ENCODE measurements around the gene APBA2.

APBA2 gene

DNA sequence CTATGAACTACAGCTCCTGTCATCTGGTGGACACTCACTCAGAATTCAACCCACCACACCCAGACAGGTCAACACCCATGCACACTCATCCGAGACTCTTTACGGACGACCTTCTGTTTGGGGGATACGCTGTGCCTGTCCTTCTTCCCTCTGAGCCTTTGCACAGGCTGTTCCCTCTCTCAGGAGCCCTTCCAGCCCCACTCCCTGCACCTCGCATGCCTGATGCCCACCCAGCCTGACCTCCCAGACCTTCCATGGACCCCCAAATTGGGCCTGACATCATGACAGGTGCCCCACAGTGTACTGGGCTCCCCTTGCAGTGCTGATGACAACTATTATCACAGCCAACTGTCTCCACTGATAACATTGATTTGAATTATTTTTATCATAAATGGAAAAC is 248.0 kb downstream of the APBA2 start:
- no peak for DNase-seq (ENCODE audit: low read depth in 2 of 2)

DNA sequence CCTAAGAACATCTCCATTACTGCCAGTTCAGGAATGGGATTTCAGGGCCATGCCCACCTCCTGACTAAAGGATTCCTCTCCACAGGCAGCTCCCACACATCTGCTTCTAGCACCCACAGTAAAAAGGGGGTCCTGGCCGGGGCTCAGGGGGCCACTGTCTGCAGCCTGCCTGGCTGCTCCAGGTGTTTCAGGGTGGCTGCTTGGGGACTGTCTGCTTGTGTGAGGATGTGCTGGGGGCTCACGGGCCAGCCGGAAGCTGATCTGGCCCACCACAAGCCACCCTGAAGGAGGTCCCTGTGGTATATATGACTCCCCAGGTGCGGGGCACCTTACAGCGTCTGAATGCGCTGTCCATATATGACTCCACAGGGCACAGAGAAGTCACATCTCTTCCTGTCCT is 248.5 kb downstream of the APBA2 start:
- no peak for DNase-seq (ENCODE audit: low read depth in 2 of 2)

DNA sequence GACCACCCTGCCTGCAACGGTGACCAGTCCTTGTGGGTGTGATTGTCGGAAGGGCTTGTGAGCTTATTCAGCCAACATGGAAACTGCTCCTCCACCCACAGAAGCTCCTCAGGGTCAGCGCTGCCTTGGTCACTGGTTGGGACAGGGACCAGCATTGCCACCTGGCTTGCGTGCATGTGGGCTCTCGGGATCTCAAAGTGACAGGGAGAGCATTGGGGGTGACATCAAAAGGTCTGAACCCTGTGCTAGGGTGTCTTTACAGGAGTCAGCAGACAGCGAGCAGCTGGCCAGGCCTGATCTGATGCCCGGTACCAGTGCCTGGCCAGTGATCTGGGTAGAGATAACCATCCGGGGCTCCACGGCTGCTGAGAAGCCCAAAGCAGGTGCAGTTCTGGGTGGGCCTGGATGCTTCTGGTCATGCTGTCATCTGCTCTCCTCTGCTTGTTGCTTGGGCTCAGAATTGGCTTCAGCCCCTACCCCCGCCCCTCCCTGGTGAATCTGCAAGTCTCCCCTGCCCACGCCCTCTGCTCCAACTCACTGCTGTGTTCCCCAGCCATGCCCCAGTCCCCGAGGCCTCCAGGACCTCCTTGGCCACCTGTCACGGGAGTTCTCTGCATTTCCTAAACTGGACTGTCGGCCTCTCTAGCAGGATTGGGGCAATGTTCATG is 249.0 kb downstream of the APBA2 start:
- no peak for DNase-seq (ENCODE audit: low read depth in 2 of 2)

DNA sequence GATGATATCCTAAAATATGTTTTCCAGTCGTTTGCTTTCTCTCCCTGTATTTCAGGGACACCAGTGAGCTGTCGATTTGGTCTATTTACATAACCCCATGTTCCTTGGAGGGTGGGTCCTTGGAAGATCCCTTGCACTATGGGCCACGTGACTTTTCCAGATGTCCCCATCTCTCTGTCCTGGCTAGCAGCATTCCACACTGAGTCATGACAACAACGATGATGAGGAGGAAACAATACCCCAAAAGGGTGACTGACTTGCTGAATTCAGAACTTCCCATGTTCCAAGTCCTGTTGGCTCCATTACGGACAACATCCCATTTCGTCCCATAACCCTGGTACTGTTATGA is 249.5 kb downstream of the APBA2 start:
- no peak for DNase-seq (ENCODE audit: low read depth in 2 of 2)

DNA sequence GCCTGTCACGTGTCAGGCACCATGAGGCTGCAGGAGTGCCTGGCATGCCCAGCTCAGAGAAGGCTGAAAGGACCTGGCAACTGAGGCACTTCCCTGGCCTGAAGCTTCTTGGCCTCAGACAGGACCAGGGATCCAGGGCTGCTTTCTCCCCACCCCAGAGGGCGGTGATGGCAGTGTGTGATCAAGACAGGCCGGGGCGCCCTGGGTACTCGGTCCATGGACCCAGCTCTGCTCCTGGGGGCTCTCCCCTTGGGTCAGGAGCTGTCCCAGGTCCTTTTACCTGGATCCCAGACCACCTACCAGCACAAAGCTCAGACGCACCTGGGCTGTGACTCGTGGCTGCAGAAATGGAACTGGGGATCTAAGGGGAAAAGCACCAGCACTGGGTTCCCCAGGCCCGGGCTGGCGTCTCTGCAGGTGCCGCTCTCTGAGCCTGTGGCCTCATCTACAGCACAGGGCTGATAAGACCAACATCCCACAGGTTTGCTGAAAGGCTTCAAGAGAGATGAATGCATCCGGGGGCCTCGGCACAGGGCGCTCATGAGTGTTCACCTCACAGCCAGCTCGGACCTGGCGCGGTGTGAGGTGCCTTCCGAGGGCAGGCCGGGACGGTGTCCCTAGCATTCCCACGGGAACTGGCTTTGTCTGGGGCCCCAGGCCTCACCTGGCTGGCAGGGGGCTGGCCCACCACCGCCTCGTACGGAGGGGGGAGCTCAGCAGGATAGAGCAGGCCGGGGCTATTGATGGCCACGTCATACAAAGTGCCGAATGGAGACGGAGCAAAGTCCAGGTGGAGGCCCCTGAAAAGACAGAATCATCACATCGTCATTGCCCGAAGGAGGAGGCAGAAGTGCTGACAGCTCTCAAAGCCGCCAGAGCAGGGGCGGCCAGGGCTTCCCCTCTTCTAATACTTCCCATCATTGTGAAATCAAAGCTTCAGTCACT is 250.2 kb downstream of the APBA2 start:
- no peak for DNase-seq (ENCODE audit: low read depth in 2 of 2)

DNA sequence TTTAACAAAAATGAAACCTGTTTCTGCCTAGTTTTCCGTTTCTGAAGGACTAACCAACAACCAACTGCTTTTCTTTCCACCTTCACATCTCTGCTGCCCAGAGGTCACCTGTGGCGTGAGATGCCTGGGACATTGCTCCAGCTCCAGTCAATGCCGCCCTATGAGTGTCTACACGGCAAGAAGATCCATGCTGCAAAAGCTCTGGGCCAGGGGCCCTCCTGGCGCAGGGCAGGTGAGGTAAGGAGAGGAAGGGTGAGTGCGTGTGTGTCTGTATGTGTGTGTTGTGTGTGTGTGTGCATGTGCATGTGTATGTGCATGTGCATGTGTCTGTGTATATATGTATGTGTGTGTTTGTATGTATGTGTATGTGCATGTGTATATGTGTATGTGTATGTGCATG is 252.5 kb downstream of the APBA2 start:
- no peak for DNase-seq (ENCODE audit: low read depth in 2 of 2)

DNA sequence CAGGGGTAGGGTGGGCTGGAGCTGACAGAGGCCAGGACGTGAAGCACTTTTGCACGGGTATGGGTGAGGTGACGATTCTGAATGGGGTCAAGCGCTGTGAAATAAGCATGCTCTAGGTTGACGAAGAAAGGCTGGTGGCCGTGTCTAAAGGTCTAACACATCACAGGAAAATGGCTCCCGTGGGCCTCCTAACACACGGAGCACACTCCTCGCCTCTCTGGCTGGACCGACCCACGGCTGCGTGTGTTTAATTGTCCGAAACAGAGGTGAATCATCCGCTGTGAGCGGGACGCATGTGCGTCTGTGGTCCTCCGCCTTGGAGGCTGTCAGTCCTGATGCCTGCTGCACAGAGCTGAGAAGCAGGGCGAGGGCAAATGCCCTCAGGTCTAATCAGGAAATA is 253.3 kb downstream of the APBA2 start:
- no peak for DNase-seq (ENCODE audit: low read depth in 2 of 2)

DNA sequence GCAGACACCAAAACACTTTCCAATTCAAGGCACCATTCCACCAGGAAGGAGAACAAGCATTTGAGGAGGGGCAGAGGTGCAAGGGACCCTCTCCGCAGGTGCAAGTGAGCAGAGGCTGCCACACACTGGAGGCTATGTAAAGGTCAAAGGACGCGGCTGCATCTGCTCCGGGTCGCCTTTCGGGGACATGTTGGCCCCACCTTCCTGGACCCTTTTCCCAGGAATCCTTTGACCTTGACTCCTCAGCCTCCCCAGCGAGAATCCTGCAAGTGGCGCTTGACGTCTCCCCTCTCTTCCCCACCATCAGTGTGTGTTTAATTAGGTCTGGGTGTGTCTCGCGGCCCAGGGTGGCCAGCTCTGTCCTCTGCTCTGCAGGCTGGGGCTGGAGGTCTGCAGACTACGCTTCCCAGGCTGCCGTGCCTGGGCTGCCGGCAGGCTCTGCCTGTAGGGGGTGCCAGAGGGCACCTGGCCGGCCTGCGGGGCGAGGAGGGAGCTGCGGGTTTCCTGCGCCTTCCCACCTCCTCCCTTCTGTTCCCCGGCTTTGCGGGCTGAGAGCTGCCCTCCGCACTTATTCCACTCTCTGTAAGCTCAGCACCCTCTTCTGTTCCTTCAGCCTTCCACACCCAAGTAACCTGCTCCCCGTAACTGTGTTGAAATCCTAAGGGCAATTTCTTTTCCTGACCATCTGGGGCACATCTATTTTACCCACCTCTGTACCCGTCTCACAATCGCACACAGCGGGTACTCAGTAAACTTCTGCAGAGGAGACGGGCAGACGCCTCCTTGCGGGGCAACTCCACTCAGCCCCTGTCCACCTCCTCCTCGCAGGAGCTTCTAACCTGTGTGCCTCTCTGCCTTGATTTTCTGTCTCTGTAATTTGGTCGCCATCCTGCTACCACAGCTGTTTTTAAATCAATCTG is 254.0 kb downstream of the APBA2 start:
- DNase-seq (ENCODE audit: low read depth in 2 of 2): peak; percentile 17 to 50

DNA sequence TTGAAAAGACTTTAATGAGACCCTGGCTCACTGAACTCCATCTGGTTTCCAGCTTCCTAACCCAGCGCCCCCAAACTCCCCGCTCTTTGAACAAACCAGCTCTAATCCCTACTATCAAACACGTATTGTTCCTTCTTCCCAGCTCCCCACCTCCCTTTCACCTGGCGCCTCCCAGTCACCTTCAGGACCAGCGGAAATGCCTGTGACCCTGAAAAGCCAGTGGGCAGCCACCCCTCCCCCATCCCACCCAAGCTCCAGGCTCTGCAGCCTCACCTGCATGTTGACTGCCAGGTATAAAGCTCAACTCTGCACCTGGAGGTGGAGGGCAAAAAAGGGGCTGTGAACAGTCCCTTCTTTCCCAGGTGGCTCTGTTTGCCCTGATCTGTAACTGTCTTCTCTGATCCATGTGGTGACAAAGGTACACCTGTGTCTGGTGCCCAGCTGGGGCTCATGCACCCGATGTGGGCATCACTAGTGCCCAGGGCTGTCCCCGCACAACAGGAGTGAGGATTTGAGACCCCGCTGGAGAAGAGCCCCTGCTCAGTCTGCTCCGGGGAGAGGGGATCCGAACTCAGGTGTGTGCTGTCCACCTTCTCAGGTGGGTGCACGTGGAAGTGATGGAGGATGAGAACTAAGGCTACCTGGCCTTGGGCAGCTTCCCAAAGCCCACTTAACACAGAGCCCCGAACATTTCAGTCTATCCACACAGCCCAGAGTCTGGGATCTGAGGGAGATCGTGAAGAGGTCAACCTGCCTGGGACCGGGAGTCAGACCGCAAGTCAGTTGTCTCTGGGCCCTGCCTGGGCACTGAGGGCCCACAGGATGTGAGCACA is 254.9 kb downstream of the APBA2 start:
- no peak for DNase-seq (ENCODE audit: low read depth in 2 of 2)

DNA sequence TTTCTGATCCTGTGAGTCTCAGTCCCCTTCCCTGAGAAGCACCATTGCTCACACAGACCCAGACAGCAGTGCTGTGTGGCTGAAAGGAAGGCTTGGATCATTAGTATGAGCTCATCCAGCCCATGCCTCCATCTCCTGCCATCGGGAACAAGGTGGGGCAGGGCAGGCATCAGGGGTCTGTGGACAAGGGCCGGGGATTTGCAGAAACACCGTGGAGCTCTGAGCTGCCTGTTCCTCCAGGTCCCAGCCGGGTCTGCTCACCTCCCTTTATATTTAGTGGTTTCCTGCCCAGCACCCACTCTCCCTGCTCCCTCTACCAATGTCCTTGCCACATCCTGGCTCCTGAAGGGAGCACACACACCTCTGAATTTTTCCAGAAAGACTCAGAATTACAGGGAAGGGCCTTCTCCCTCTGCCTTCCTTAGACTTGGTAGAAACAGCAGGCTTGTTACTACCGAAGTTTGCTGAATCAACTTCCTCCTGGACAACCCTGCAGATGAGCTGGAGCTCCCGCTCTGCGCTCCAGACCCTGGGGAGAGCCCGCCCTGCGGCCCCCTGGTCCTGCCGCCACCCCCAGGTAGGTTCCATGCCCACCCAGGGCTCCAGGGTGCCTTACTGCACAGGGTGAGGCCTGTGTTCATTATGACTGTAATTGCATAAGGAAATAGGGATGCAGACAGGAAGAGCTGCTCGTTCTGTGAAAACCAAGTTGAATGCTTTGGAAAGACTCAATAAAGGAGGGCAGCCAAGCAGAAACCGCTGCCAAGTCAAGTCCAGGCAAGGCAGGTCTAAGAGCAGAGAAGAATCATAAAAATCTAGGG is 255.7 kb downstream of the APBA2 start:
- no peak for DNase-seq (ENCODE audit: low read depth in 2 of 2)

DNA sequence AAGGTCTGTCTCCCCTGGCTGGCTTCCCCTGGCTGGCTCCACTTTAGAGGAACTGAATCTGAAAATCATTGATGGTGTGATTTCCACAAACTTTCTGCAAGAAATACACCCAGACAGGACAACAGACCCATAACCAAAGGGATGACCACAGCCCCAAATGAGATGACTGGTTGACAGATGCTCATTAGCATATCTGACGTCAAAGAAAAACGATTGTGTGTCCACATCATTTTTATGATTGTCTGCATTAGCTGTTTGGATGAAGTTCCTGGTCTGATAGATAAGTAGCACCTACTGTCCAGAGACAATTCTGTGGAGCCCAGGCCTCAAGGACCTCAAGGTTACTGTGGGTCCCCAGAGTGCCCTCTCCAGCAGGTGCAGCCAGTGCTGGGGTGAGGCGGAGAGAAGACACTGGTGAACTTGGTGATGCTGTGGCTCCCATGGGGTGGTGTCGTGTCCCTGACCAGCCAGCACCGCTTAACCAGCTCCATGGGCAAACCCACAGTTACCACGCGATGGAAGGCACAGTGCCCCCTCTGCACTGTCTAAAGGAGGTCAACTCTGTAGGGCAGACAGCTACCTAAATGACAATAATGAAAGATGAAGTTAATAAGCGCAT is 256.5 kb downstream of the APBA2 start:
- DNase-seq (ENCODE audit: low read depth in 2 of 2): no peak

DNA sequence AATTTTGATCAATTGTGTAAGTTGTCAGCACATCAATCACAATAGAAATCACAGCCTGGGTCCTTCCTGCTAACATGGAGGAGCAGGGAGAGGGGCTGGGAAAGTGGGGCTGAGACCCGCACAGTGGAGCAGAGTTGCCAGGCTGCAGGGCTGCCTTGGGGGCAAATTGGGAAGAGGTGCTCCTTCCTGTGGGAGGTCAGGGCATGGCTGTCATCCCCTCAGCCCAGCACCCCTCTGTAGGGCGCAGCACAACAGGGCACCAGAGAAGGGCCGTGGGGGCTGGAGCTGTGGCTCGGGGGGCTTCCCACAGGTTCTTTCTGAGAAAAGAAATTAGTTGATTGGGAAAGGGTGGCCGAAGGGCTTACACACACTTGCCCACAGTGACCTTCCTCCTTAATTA is 257.5 kb downstream of the APBA2 start:
- no peak for DNase-seq (ENCODE audit: low read depth in 2 of 2)

DNA sequence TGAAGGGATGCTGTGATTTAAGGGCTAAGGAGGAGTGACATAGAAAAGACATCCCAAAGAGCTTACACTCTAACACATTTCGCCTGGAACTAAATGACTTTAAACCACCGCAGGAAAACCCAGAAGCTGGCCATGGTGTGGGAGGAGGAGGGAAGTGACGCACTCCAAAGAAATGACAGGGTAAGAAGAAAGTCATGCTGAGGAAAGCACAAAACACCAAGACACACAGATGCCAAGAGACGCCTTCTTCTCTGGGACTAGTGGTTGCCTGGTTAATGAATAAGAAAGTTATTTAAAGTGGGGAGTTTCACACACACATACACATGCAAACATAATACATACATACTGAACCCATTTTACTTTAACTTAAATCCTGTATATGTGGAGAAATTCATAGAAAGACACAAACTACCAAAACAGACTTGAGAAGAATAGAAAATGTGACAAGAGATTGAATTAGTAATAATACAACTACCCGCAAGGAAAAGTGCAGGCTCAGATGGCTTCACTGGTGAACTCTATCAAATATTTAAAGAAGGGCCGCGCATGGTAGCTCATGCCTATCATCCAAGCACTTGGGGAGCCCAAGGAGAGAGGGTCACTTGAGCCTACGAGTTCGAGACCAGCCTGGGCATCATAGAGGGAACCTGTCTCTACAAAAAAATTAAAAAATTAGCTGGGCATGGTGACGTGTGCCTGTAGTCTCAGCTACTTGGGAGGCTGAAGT is 258.3 kb downstream of the APBA2 start:
- DNase-seq (ENCODE audit: low read depth in 2 of 2): no peak

DNA sequence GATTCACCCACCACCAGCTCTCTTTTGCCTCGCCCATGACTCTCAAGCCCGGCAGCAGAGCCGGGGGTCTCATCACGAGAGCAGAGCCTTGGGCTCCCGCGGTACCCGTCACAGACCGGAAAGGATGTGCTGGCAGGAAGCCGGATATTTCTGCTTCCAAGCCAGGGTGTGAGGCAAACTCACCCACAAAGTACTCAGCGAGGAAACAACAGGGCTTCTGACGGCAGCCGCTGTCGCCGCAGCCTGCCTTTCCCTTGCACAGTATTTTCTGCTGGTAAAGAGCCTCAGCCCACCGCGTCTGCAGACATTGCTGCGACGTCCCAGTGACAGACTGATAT is 263.9 kb downstream of the APBA2 start:
- no peak for DNase-seq (ENCODE audit: low read depth in 2 of 2)

DNA sequence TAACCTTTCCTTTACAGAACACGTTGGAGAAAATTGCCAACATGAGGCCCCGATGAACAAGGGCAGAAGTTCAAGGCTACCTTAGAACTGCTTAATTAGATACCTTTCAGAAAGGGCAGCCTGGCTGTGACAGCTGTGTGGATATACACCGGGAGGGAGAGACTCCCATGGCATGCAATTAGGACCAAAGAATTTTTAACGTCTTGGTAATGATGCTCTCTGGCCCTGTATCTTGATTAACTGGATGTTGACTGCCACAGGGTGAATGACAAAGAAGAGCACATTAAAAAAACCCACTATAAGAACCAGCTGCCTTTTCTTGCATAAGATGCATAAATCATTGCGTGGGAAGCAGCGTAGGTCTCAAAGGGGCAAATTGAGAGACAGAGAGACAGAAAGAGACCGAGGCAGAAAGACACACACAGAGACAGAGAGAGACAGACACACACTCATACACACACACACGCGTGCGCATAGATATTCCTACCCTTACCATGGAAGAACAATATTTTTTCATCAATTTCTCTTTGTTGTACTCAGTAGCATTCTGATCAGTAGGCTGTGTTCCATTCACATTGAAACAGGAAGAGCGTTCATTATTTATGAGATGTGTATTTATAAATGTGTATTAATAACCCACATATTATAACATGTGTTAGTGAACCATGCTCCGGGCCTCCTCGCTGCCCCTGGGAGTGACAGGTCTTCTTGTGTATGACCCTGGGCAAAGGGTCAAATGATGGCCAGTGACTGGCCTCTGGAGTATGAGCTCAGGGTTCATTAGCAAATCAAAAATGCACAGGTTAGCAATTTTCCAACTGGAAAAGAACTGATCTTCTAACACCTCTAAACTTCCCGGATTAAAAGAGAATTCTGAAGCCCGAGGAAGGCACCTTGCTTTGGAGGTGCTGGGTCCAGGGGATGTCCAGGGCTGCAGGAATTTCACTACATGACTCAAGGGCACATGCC is 265.0 kb downstream of the APBA2 start:
- DNase-seq (ENCODE audit: low read depth in 2 of 2): no peak

DNA sequence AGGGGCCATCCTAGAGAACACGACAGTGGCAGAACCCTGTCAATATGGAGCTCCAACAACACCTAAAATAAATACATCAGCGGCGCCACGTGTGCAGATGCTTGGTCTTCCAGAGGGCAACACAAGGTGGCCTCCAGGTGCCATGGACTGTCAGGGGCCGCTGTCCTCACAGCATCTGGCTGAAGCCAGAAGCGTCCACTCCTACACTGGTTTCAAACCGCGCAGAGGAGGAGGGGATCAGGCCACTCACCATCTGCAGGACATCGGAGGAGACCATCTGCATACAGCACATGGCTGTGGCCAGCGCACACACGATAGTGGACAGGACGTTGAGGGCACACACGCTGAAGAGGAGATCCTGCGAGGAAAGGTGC is 265.7 kb downstream of the APBA2 start:
- DNase-seq (ENCODE audit: low read depth in 2 of 2): no peak

DNA sequence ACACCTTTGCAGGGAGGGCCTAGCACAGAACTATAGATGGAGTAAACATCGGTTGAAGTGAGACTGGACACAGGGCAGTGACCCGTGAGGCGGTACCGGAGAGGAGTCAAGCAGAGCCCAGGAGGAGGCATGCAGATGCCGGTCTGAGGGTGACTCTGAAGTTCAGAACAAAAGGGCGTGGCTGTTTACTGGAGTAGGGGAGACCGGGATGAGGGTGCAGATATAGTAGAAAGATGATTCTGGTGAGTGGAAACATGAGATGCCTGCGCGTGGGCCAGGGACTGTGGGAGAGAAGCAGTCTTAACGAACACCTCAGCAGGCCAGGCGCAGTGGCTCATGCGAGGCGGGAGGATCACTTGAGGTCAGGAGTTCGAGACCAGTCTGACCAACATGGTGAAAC is 270.7 kb downstream of the APBA2 start:
- no peak for DNase-seq (ENCODE audit: low read depth in 2 of 2)

DNA sequence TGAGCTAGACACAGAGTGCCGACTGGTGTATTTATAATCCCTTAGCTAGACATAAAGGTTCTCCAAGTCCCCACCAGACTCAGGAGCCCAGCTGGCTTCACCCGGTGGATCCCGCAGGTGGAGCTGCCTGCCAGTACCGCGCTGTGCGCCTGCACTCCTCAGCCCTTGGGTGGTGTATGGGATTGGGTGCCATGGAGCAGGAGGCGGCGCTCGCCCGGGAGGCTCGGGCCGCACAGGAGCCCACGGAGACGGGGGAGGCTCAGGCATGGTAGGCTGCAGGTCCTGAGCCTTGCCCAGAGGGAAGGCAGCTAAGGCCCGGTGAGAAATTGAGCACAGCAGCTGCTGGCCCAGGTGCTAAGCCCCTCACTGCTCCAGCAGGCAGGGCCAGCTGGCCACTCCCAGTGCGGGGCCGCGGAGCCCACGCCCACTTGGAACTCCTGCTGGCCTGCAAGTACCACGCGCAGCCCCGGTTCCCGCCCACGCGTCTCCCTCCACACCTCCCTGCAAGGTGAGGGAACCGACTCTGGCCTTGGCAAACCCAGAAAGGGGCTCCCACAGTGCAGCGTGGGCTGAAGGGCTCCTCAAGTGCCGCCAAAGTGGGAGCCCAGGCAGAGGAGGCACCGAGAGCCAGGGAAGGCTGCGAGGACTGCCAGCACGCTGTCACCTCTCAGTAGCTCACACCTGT is 274.1 kb downstream of the APBA2 start:
- no peak for DNase-seq (ENCODE audit: low read depth in 2 of 2)

Data from stimulated activated CD4-positive, alpha-beta T cell treated with anti-CD3 and anti-CD28 coated beads, Interleukin-15, amount 100 ng/mL, for 48 hours (primary cell).